HG03565 (cell line): Measurements from ENCODE around the gene RYK.

ENCODE experiments used
- ATAC-seq: cut with Tn5 transposase; IDR thresholded peaks from one replicate; pipeline ENCODE4 v1.9.1; 2021; ENCODE audit warnings: mild to moderate bottlenecking, moderate library complexity; ENCODE audit not compliant: unreplicated experiment

The RYK gene

DNA sequence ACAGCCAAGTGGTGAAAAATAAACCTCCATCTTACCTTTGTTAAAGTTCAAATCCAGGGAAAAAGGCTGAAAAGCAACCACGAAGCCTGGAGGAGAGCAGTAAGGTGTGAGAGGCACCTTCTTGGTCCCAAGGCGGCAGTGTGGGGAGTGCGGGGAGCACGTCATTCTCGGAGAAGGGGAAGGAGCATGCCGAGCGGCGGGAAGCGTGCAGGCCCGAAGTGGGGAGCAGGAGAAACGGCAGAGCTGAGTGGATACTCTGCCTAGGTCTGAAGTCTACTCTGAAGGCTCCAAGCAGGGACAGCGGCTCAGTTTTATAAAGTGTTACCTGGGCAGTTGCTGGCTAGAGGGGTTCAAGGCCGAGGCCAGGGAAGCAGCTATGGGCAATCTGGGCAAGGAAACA lies 96.9 kb downstream of the RYK start:
- ATAC-seq, result no peak

DNA sequence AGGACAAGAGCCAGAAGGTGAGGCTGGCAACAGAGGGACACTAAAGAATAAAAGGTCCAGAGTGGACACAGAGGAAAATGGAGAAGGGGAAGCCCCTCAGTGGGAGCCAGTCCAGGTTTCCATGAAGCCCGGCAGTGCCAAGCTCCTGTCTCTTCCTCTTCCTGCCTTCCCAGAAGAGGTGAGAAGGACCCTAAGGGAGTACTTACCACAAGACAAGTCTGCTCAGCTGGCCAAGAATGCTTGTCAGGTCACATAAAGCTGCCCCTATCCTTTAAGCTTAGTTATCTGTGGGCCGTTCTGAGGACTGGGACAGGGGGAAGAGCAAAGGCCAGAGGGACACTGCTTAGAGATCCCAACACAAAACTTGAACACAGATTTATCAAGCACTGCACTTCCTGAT lies 100.2 kb downstream of the RYK start:
- no peak for ATAC-seq

DNA sequence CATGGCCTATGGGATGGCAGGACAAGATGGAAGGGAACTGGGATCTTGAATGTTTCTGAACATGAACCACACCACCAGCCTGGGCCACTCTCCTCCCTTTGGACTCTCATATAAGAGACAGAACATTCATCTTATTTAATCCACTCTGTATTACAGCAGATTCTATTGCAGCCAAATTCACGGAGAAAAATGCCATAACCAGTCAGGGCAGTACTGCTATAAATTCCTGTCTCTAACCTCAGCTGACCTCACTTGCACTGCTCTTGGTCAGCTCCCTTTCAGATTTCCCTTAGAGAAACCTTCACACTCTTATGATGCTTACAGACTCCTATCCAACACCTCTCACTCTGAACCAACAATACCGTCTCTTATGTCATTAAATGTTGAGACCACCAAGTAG lies 101.4 kb downstream of the RYK start:
- no peak for ATAC-seq

DNA sequence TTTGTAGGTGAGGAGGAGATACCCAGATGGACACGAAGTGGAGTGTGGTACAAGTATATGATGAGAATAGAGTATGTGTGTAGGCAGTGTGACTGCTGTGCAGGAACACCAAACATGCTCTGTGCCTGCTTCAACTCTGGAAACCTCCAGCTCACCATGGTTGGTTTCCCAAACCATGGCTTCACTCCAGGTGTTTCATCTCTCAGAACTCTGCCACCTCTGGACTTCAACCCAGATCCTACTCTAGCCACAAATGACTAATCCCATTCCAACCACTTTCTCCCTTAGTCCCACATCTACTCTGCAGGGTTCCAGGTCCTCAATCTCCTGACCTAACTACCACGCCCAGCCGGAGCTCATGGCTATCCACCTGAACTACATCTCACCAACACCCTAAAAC lies 102.1 kb downstream of the RYK start:
- ATAC-seq, result no peak

DNA sequence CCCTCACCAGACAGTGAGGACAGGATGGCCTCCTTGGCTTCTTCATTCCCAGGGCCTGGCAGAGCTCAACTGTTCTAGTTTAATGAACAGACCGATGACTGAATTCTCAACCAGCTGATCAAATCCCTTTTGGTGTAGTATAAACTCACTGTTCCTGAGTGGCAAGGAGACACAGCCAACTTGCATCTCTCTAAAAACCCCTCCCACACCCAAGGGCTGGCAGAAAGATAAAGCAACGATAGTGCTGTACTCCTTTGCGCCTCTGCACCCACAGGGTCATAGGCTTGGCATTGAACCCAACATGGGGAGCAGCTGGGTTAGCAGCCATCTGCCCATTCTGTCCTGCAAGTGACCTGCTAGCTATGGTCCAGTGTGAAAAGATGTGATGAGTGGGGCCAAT lies 103.2 kb downstream of the RYK start:
- no peak for ATAC-seq

DNA sequence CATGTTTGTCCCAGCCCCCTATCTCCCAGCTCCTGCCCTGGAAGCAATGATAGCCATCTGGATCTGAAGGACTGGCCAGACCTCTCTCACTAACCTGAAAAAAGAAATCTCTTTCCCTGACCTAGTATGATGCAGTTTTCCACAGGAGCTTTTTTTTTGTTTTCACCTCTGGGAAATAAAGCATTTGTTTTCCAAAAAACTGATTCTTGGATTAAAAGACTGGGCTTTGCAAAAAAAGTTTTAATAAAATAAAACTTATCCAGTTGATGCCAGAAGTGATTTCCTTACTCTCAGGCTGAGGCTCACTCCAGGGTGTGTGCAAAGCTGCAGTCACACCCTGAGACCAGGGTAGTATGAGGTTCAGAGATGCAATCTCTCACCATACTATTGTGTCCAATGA lies 104.0 kb downstream of the RYK start:
- no peak for ATAC-seq

DNA sequence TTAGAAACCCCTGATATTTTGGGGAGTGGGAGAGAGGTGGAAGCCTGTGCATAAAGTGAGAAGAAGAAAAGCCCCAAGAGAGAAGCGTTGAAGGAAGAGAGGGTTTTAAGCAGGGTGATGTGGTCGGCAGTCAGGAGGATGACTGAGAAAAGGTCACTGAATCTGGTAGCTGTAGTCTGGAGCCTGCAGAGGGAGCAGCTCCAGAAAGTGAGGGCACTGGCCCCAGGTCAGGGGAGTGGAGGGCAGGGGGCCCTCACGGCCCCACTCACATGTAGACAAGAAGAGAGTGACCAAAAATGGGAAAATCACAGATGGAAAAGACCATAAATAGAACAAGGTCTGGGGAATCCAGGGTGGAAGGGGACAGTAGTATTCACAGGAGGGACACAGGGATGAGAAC lies 105.5 kb downstream of the RYK start:
- ATAC-seq, result no peak

DNA sequence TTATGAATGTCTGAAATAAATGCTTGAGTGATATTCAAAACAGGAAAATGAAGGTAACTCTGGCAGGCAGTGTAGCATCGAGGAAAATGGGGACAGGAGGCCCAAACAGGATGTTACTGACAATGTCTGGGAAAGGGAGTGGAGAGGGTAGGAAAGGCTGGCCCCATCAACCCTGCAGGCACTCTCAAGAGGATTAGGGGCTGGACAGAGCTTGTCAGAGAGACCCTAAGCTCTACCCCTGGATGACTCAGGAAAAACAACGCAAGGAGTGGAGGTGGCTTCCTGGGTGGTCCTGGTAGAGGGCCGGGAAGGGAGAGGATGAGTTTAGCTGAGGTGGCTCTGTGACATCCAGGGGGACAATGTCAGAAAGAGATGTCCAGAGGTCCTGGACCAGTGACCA lies 106.0 kb downstream of the RYK start:
- ATAC-seq, result no peak

DNA sequence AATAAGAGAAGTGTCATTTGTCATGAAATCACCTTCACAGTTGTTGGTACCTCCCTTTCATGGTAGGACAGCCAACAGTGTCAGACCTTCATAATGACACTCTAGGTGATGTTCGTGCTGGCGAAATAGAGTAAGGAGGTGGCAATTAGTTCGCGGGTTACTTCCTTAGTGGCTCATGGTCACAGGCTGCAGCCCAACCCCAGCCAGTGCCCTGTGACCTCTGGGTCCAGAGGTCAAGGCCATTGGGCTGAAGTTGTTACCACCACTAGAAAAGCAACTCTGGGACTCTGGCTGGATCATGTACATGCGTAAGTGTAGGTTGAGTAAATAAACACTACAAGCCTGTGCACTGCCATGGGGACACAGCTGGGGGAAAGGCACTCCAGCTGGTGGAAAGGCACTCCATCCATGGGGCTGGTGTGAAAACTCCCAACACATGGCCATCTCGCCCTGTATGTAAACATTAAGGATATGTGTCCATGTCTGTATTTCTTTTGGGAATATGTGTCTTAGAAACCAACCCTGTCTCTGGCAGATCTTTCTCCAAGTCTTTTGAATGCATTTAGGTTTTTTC lies 106.7 kb downstream of the RYK start:
- no peak for ATAC-seq

DNA sequence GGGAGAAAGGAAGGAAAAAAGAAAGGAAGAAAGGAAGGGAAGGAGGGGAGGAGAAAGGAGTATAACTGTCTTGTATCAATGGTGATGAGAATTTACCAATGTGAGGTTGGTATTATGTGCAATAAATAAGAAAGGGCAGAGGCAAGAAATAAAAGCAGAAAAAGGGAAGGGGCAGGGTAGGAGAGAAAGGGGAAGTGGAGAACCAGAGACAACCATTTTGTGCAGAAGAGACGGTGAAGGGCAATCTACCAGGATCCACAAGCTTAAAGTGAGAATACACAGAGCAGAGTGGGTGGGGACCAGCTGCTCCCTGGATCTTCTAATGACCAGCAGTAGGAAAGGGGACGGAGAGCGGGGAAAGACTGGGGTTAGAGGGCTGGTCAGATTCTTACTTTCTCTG lies 114.1 kb downstream of the RYK start:
- no peak for ATAC-seq

DNA sequence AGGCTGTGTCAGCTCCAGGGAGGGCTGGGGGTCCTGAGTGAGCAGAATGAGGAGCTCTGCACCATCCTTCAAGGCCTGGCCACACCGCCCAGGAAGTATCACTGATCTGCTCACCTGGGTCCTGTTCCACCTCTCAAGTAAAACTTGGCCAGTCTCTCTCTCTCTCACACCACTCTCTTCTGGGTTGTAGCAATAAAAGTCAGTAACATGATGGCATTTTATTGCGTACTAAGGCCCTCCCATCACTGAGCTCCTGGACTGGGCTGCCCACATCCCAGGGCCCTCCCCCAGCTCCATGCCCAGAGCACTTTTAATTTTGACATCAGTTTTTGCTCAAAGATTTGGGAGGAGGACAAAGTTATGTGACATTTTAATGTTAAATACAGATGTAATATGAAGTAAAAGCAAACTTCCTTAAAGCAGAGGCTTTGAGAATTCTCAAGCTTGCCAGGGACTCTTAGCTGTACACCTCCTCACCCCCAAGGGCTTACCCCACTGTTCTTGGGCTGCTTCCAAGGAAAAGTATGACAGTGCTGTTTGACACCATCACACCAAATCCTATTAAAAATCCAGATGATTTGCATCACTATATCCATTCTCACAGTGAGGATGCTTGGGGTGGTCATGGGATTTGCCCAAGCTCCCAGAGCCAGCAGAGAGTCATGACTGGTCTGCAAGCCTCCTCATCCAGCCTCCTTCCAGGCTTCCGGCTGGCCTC lies 115.8 kb downstream of the RYK start:
- ATAC-seq, result no peak

DNA sequence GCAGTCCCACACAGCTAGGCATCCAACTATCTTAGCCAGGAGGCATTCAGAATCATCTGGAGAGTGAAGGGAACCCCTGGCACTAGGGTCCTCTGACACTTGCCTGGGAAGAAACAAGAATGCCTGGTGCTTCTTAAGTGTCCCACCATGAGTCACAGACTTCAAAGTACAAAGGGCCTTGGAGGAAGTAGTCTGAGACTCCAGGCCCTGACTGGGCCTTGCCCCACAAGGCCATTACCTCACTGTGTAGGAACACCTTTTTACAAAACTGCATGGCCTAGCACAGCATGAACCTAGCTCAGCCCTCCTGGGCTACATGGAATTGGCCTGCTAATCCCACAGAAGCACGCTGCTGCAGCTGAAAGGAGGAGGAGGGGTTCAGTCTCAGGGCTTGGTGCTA lies 116.4 kb downstream of the RYK start:
- ATAC-seq, result no peak

DNA sequence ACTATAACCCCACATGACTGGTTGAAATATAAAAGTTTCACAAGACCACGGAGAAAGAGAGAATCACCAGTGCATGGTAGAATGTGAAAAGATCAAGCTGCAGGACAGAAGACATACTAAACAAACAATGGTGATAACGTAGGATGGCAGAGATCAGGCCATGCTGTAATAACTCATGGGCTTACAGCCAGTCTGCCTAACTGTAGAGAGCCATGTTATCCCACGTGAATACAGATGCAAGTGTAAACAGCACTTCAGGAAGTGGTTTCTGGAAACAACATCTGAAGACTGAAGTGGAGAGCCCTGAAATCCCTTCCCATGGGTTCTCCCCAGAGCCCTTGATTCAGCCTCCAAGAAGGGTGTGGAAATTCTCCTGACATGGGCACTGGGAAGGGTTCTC lies 117.7 kb downstream of the RYK start:
- no peak for ATAC-seq

DNA sequence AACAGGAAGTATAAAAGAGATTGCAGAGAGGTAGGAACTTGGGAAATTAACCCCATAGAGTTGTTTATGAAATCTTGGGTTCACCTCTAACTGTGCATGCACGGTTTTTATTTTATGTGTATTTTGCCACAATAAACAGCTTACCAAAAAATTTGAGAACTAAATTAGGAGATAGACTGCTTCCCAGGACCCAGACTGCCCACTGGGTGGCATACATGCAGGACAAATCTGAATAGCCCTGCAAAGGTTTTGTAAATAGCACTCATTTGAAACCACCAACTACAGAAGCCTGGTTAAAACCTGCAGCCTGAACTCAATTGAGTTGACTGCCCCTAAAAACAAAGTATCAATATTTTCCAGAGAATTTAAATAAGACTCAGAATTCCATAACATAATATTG lies 124.5 kb downstream of the RYK start:
- no peak for ATAC-seq

DNA sequence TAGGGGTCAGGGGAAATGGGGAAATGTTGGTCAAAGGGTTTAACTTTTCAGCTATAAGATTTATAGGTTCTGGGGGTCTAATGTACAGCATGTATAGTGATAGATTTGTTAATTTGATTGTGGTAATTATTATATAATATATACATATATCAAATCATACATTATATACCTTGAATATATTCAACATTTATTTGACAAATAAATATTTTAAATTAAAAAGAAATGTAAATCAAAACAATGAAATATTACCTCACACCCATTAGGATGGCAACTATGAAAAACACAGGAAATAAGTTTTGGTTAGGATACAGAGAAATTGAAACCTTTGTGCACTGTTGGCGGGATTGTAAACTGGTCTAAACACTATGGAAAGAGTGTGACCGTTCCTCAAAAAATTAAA lies 135.9 kb downstream of the RYK start:
- no peak for ATAC-seq

DNA sequence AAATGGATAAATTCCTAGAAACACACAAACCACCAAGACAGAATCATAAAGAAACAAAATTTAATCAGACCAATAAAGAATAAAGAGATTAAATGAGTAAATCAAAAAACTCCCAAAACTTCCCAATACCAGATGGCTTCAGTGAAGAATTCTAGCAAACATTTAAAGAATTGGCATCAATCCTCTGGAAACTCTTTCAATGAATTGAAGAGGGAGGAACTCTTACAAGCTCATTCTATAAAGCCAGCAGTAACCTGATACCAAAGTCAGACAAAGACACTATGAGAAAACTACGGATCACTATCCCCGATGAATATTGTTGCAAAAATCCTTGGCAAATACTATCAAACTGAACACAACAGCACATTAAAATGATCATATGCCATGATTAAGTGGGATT lies 139.0 kb downstream of the RYK start:
- no peak for ATAC-seq

DNA sequence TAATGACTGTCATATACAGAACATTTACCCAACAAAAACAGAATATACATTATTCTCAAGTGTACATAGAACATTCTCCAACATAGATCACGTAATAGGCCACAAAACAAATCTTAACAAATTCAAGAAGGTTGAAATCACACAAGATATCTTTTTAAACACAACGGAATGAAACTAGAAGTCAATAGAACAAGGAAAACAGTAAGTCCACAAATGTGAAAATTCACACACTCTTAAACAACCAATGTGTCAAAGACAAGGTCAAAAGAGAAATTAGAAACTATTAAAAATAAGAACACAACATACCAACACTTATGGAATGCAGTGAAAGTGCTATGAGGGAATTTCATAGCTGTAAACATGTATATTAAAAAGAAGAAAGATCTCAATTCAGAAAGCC lies 139.7 kb downstream of the RYK start:
- no peak for ATAC-seq
